Chondrocyte (in vitro differentiated cells): ENCODE results near the gene RCAN1. TPM values are rescaled to one million over a fixed set of nuclear protein-coding genes. Genes with fewer than 3 reads are reported as not detected.

Experiments
- DNase-seq: peaks from one replicate; pipeline ENCODE4 v3.0.0; 2021; ENCODE audit warnings: mixed read lengths, low spot score
- H3K27ac Mint-ChIP-seq: one replicate; pipeline ENCODE4 v1.8.0; 2021; ENCODE audit warnings: mild to moderate bottlenecking, moderate library complexity, mixed read lengths; ENCODE audit not compliant: unreplicated experiment
- H3K27me3 Mint-ChIP-seq: 2 replicates; pipeline ENCODE4 v1.8.0; 2021; ENCODE audit warnings: low read depth, mixed read lengths
- H3K36me3 Mint-ChIP-seq: 2 replicates; pipeline ENCODE4 v1.8.0; 2021; ENCODE audit warnings: low read depth, mixed read lengths
- H3K4me1 Mint-ChIP-seq: 2 replicates; pipeline ENCODE4 v1.8.0; 2021; ENCODE audit warnings: low read depth, mild to moderate bottlenecking, mixed read lengths
- H3K4me3 Mint-ChIP-seq: one replicate; pipeline ENCODE4 v1.8.0; 2021; ENCODE audit warnings: mild to moderate bottlenecking, moderate library complexity, mixed read lengths; ENCODE audit not compliant: unreplicated experiment
- H3K9me3 Mint-ChIP-seq: 2 replicates; pipeline ENCODE4 v1.8.0; 2021; ENCODE audit warnings: low read depth, mixed read lengths
- long read RNA-seq: library from polyadenylated mRNA; stranded (forward); transcript quantifications from one replicate; pipeline ENCODE4 v2.0.0, GENCODE V29; 2021
- total RNA-seq: library from RNA; stranded (reverse); gene quantifications from 3 replicates; pipeline ENCODE4 v1.2.1, GENCODE V29; 2021
- TF ChIP-seq, protein P1 (sequence below): fragments of 200-600 bp; sonication (generic); IDR thresholded peaks from 2 replicates; pipeline ENCODE4 v1.5.0; 2021; ENCODE audit warnings: antibody characterized with exemption, mild to moderate bottlenecking, moderate library complexity

RCAN1 gene
- total RNA-seq, result 41.4 to 84.5 TPM (median 80.9 TPM) in 3 replicates
- long read RNA-seq, transcript RCAN1-202 (4 exons, 2,408 nt), result major isoform, 156 of 212 reads
- long read RNA-seq, transcript RCAN1-201 (4 exons, 2,490 nt), result minor isoform, 47 of 212 reads
- long read RNA-seq, partial matches to known transcripts, result 0 of 212 reads
- long read RNA-seq, other reads (novel, unspliced or antisense), result 6 of 212 reads

GRCh38 chr21:34614628-34615486, at the start of gene RCAN1:
Gene RCAN1, minus strand, starts transcription at chr21:34615113. Its CDS starts 102 bp downstream, at chr21:34615011.
- Mint-ChIP-seq H3K4me1 (peaks cover 19% of the 10 kb centered on the region), H3K9me3 (no peaks in the 10 kb centered on the region), H3K36me3 (no peaks in the 10 kb centered on the region), H3K27me3 (peaks cover under 1% of the 10 kb centered on the region), H3K27ac (peak within 1 kb of the TSS; percentile 84), H3K4me3 (peak within 1 kb of the TSS; percentile 84)
- peak; percentile 92 for DNase-seq
- TF ChIP-seq, protein P1, sequence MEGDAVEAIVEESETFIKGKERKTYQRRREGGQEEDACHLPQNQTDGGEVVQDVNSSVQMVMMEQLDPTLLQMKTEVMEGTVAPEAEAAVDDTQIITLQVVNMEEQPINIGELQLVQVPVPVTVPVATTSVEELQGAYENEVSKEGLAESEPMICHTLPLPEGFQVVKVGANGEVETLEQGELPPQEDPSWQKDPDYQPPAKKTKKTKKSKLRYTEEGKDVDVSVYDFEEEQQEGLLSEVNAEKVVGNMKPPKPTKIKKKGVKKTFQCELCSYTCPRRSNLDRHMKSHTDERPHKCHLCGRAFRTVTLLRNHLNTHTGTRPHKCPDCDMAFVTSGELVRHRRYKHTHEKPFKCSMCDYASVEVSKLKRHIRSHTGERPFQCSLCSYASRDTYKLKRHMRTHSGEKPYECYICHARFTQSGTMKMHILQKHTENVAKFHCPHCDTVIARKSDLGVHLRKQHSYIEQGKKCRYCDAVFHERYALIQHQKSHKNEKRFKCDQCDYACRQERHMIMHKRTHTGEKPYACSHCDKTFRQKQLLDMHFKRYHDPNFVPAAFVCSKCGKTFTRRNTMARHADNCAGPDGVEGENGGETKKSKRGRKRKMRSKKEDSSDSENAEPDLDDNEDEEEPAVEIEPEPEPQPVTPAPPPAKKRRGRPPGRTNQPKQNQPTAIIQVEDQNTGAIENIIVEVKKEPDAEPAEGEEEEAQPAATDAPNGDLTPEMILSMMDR, result no peak

GRCh38 chr21:34661848-34662247, 46.9 kb upstream of the RCAN1 start:
- H3K4me1 Mint-ChIP-seq, result no peaks in the 10 kb centered on the region
- H3K27me3 Mint-ChIP-seq, result peaks cover 29% of the 10 kb centered on the region
- TF ChIP-seq, protein P1, result no peak
- no peak overlapping the region for H3K4me3 Mint-ChIP-seq
- peaks cover 17% of the 10 kb centered on the region for H3K36me3 Mint-ChIP-seq
- H3K9me3 Mint-ChIP-seq, result peaks cover 23% of the 10 kb centered on the region
- H3K27ac Mint-ChIP-seq, result no peak overlapping the region
- DNase-seq, result no peak

DNA sequence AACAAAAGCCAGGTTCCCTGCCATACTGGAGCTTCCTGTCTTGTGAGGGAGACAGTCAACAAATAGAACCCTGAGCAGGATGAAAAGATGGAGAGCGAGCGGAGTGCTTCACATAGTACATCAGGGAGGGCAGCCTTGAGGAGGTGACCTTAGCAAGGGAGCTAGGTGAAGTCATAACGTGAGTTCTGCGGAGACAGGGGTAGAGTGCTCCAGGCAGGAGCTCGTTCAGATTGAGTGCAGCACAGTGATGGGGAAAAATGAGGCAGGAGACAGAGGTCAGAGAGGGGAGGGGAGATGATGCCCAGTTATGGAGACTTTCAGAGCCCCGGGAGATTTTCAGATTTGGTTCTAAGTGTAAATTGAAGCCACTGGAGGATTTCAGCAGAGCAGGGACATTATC, 38.6 kb upstream of the RCAN1 start:
- H3K36me3 Mint-ChIP-seq, result no peaks in the 10 kb centered on the region

DNA sequence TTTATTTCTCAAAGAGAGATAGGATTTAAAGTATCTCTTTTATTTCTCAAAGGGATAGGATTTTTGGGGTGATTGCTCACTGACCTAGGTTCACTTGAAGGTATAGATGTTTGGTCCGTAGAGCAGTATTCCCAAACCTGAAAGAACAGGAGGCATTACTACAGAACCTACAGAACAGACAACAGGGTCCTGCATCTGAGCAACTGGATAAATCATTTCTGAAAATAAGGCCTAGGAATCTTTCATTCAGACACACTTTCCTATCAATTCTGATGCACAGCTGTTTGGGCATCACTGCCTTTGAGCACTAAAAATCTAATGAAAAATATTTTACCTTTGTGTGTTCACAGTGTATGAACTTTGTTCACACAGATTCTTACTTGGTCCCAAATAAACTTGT, 36.7 kb upstream of the RCAN1 start:
- no peak for DNase-seq
- H3K27ac Mint-ChIP-seq, result no peak overlapping the region
- no peak overlapping the region for H3K4me3 Mint-ChIP-seq
- peaks cover 45% of the 10 kb centered on the region for H3K27me3 Mint-ChIP-seq
- H3K9me3 Mint-ChIP-seq, result peaks cover 21% of the 10 kb centered on the region
- H3K36me3 Mint-ChIP-seq, result no peaks in the 10 kb centered on the region
- H3K4me1 Mint-ChIP-seq, result peaks cover 4% of the 10 kb centered on the region
- TF ChIP-seq, protein P1, result no peak

More for the DNA sequence above, 38.6 kb upstream of the RCAN1 start:
- Mint-ChIP-seq H3K4me1 (no peaks in the 10 kb centered on the region), H3K27me3 (peaks cover 54% of the 10 kb centered on the region), H3K9me3 (peaks cover 23% of the 10 kb centered on the region), H3K27ac (no peak overlapping the region), H3K4me3 (no peak overlapping the region)
- DNase-seq, result no peak
- TF ChIP-seq, protein P1, result no peak

DNA sequence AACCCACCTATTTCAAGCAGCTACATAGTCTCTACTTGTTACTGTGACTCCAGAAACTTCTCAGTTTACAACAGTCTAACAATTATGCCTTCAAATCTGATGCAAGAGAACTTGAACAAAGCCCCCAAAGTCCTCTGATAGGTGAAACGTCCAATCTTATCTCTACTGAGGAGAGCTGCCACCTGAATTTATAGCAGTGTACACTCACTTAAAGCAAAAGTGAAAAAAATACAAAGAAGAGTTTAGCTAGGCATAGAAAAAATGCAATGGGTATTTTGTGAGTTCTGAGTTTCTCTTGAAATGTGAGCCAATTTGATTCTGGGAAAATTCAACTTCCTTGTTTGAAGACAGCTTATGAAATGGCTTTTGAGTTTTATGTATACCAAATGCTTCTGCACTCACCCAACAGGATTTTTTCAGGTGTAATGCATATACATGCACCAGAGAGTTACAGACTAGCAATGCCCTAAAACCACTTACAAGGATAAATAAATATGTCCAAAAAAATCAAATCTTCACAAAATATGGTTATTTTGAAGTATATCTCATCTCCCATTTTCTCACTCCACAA, 36.0 kb upstream of the RCAN1 start:
- H3K27ac Mint-ChIP-seq, result no peak overlapping the region
- H3K36me3 Mint-ChIP-seq, result no peaks in the 10 kb centered on the region
- H3K9me3 Mint-ChIP-seq, result peaks cover 20% of the 10 kb centered on the region
- peaks cover 4% of the 10 kb centered on the region for H3K4me1 Mint-ChIP-seq
- DNase-seq, result no peak
- TF ChIP-seq, protein P1, result no peak
- peaks cover 38% of the 10 kb centered on the region for H3K27me3 Mint-ChIP-seq
- H3K4me3 Mint-ChIP-seq, result no peak overlapping the region
